HepG2 (cell line): ENCODE results near the gene C2CD4A. TPM values are rescaled to one million over a fixed set of nuclear protein-coding genes. Genes with fewer than 3 reads are reported as not detected.
A peak's percentile ranks its signal among the peaks of the same experiment; 100 is the strongest.

Source experiments
- ATAC-seq: fragments of 200-7000 bp; cut with Tn5 transposase; 3 replicates; pipeline ENCODE4 v1.9.1; 2020; ENCODE audit warnings: mild to moderate bottlenecking, moderate library complexity
- BruUV-seq: library from RNA; stranded (reverse); fragments of 400-500 nt; replicated peaks from 2 replicates; lab custom pipeline; 2021; lab: Mats Ljungman, UMichigan
- CTCF ChIA-PET: fragments of 300-600 bp; formaldehyde crosslinking; extraction: SDS; loops from one replicate; lab custom pipeline; 2021; ENCODE audit warnings: low total read pairs, inconsistent platforms, low intra/inter-chr PET ratio; lab: Yijun Ruan, JAX
- POLR2A ChIA-PET: fragments of 350-600 bp; sonication (Branson Sonifier 250); formaldehyde crosslinking; loops from one replicate; lab custom pipeline; 2020; ENCODE audit warnings: antibody characterized with exemption, inconsistent platforms; lab: Yijun Ruan, JAX
- DNase-seq: peaks from one replicate; pipeline ENCODE4 v3.0.0-alpha.2; 2015; ENCODE audit warnings: low spot score
- FAIRE-seq: peaks from 3 replicates; lab custom pipeline; 2011; peaks lifted over from hg19 to GRCh38; lab: Jason Lieb, UNC
- H2AFZ ChIP-seq: one replicate; pipeline ENCODE4 v1.6.1; 2011; ENCODE audit warnings: low read length, inconsistent platforms
- H3K27ac ChIP-seq: fragments of 300-600 bp; 3 replicates; pipeline ENCODE4 v1.8.0; 2011; ENCODE audit warnings: mixed run types, mild to moderate bottlenecking, mixed read lengths, low read length, inconsistent platforms; ENCODE audit not compliant: insufficient read depth; ENCODE audit errors: extremely low read length
- H3K27me3 ChIP-seq, 2 experiments: fragments of 200-600 bp in 1 of 2; 2 replicates in 1 of 2; 3 replicates in 1 of 2; pipeline versions ENCODE4 v1.6.0 to v1.8.0; 2011; ENCODE audit warnings: low read length in 2 of 2, mild to moderate bottlenecking in 2 of 2, moderate library complexity in 2 of 2, inconsistent platforms in 1 of 2; ENCODE audit not compliant: insufficient read depth in 2 of 2, control insufficient read depth in 1 of 2
- H3K36me3 ChIP-seq, 2 experiments: fragments of 200-600 bp in 1 of 2; replicated peaks in 1 of 2; 2 replicates in 1 of 2; 3 replicates in 1 of 2; pipeline versions ENCODE4 v1.5.1 to v1.8.0; 2011; ENCODE audit warnings: low read length in 2 of 2, inconsistent platforms in 1 of 2; ENCODE audit not compliant: insufficient read depth in 2 of 2, control insufficient read depth in 1 of 2
- H3K4me1 ChIP-seq: 2 replicates; pipeline ENCODE4 v1.5.1; 2012; ENCODE audit warnings: low read length, inconsistent platforms; ENCODE audit not compliant: insufficient read depth
- H3K4me2 ChIP-seq: 2 replicates; pipeline ENCODE4 v1.6.0; 2011; ENCODE audit warnings: low read depth, low read length, inconsistent platforms
- H3K4me3 ChIP-seq, 3 experiments: fragments of 200-600 bp in 1 of 3; sonication (generic), shearing (Covaris generic) in 1 of 3; replicated peaks in 1 of 3; 2 replicates each; pipeline ENCODE4 v1.5.1; 2011 to 2016; ENCODE audit warnings: low read length in 3 of 3, inconsistent platforms in 2 of 3, low read depth in 2 of 3, mild to moderate bottlenecking in 2 of 3, control low read depth in 1 of 3, mixed read lengths in 1 of 3; ENCODE audit not compliant: insufficient read depth in 1 of 3
- H3K79me2 ChIP-seq: one replicate; pipeline ENCODE4 v1.6.1; 2011; ENCODE audit warnings: low read length, inconsistent platforms; ENCODE audit not compliant: insufficient read depth
- H3K9ac ChIP-seq: 2 replicates; pipeline ENCODE4 v1.6.0; 2011; ENCODE audit warnings: mild to moderate bottlenecking, low read depth, low read length, inconsistent platforms; ENCODE audit not compliant: insufficient read depth
- H3K9me3 ChIP-seq: 2 replicates; pipeline ENCODE4 v1.5.1; 2012; ENCODE audit warnings: mild to moderate bottlenecking, low read length
- H4K20me1 ChIP-seq: 2 replicates; pipeline ENCODE4 v1.6.0; 2011; ENCODE audit warnings: inconsistent platforms, mild to moderate bottlenecking, low read length, moderate library complexity; ENCODE audit not compliant: insufficient read depth
- ATF7 ChIP-seq, 2 experiments: fragments of 450-650 bp in 1 of 2; sonication (generic) in 1 of 2; formaldehyde crosslinking in 1 of 2; IDR thresholded peaks; 2 replicates each; pipeline versions ENCODE4 v1.4.0 to v1.6.1; 2016 to 2020; ENCODE audit warnings: antibody characterized with exemption in 1 of 2, mild to moderate bottlenecking in 1 of 2, missing genetic modification reagents in 1 of 2
- CHCHD3 ChIP-seq: sonication (generic); formaldehyde crosslinking; IDR thresholded peaks from 2 replicates; pipeline ENCODE4 v1.8.0; 2022; ENCODE audit warnings: mild to moderate bottlenecking, missing genetic modification reagents, moderate library complexity
- HOXA9 ChIP-seq: sonication (generic); formaldehyde crosslinking; IDR thresholded peaks from 2 replicates; pipeline ENCODE4 v1.8.1; 2022; ENCODE audit warnings: missing genetic modification reagents, mild to moderate bottlenecking, moderate library complexity, borderline replicate concordance
- KAT2B ChIP-seq: fragments of 150-350 bp; IDR thresholded peaks from 2 replicates; pipeline ENCODE4 v1.6.1; 2014; ENCODE audit warnings: low read depth, low read length, borderline replicate concordance
- MXI1 ChIP-seq: IDR thresholded peaks from 3 replicates; pipeline ENCODE4 v1.6.1; 2012; ENCODE audit warnings: low read depth, low read length, inconsistent platforms, borderline replicate concordance
- PRPF4 ChIP-seq: fragments of 200-400 bp; formaldehyde crosslinking; IDR thresholded peaks from 2 replicates; pipeline ENCODE4 v1.6.1; 2016; ENCODE audit warnings: low read length, low read depth; ENCODE audit not compliant: poor library complexity, severe bottlenecking
- RARA ChIP-seq: IDR thresholded peaks from 2 replicates; pipeline ENCODE4 v1.6.1; 2016; ENCODE audit warnings: missing genetic modification reagents, missing compliant biosample characterization
- RFXAP ChIP-seq: sonication (generic); formaldehyde crosslinking; IDR thresholded peaks from 2 replicates; pipeline ENCODE4 v1.4.0; 2020; ENCODE audit warnings: missing genetic modification reagents, borderline replicate concordance
- STAG1 ChIP-seq: sonication (generic); formaldehyde crosslinking; IDR thresholded peaks from 2 replicates; pipeline ENCODE4 v1.4.0; 2020; ENCODE audit warnings: missing genetic modification reagents
- ZNF326 ChIP-seq: sonication (generic); formaldehyde crosslinking; IDR thresholded peaks from 2 replicates; pipeline ENCODE4 v1.4.0; 2020; ENCODE audit warnings: missing genetic modification reagents, borderline replicate concordance
- WGBS: methylation state at CpG from one replicate; pipeline ENCODE4 v1.1.6; 2017; ENCODE audit warnings: low lambda C conversion rate; 5-methylcytosine and 5-hydroxymethylcytosine counted together
- in situ Hi-C: cut with HindIII; loops from 2 replicates; pipeline ENCODE4 v1.10.0; 2017; ENCODE audit warnings: low pct_unique_long_range_greater_than_20kb; ENCODE audit not compliant: extremely low pct_ligation_motif_present
- intact Hi-C: fragments of 100-400 bp; cut with micrococcal nuclease; formaldehyde crosslinking; loops from one replicate; pipeline ENCODE4 v1.10.0; 2022; ENCODE audit not compliant: unreplicated experiment
- polyA plus RNA-seq, 8 experiments: library from polyadenylated mRNA; depleted of rRNA in 3 of 8; stranded (reverse) in 7 of 8; unstranded in 1 of 8; fragments of >200 nt; fragmentation: Illumina TruSeq in 4 of 8; extraction: Trizol in 4 of 8; gene quantifications; 2 replicates each; pipeline versions ENCODE4 v1.2.1 to v1.2.3, GENCODE V29; 2011 to 2016; ENCODE audit warnings: low read depth in 4 of 8, missing spikeins in 1 of 8, mixed read lengths in 1 of 8; ENCODE audit not compliant: insufficient read depth in 1 of 8
- total RNA-seq, 5 experiments: library from RNA; depleted of rRNA; stranded (reverse); fragments of >200 nt; fragmentation: Illumina TruSeq; extraction: Trizol; gene quantifications; 2 replicates each; pipeline ENCODE4 v1.2.3, GENCODE V29; 2016; ENCODE audit warnings: low read depth in 1 of 5

Gene C2CD4A
- total and polyA plus RNA-seq, 2 of the 13 experiments (the other 11 are each of a cell fraction or from before 2014, with no cell fraction given): 0.20 TPM; not detected in 1

DNA sequence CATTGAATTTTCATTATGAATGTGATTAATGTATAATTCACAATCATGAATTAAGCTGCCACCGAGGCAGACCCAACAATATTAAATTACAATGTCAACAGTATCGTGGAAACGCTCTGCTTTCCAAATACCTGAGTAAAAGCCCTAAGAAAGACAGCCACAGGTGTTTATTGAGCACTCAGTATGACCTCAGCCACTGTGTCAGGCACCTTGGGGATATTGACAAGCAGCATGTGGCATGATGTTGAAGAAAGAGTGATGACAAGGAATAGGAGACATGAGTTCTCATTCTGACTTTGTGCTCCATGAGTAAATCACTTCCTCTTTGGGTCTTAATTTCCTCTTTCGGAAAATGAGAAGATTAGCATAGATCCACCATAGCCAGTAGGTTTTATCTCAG, 12.8 kb downstream of the C2CD4A start:
- 24% methylated on average over 4 of the region's 4 CpGs for WGBS
- POLR2A ChIA-PET: no interaction called here
- Histone ChIP-seq H2AFZ (no peak overlapping the region), H4K20me1 (no peaks in the 10 kb centered on the region), H3K4me3 (no peak overlapping the region), H3K27me3 (peaks cover 0 to 7% of the 10 kb centered on the region in 2 experiments; a peak in 1 of 5 replicates), H3K9ac (no peak overlapping the region), H3K4me2 (no peak overlapping the region), H3K79me2 (no peaks in the 10 kb centered on the region), H3K9me3 (no peaks in the 10 kb centered on the region), H3K4me1 (no peaks in the 10 kb centered on the region), H3K36me3 (no peaks in the 10 kb centered on the region), H3K27ac (no peak overlapping the region)
- DNase-seq: no peak
- in situ Hi-C loops (no loop called here), intact Hi-C loops (no loop called here)
- ATAC-seq: no peak
- CTCF ChIA-PET: no interaction called here
- FAIRE-seq: no peak
- TF ChIP-seq RFXAP (CRISPR knock-in tag) (no peak), RARA (no peak), MXI1 (no peak), PRPF4 (no peak), HOXA9 (CRISPR knock-in tag) (no peak)
- no TSS peak for BruUV-seq

DNA sequence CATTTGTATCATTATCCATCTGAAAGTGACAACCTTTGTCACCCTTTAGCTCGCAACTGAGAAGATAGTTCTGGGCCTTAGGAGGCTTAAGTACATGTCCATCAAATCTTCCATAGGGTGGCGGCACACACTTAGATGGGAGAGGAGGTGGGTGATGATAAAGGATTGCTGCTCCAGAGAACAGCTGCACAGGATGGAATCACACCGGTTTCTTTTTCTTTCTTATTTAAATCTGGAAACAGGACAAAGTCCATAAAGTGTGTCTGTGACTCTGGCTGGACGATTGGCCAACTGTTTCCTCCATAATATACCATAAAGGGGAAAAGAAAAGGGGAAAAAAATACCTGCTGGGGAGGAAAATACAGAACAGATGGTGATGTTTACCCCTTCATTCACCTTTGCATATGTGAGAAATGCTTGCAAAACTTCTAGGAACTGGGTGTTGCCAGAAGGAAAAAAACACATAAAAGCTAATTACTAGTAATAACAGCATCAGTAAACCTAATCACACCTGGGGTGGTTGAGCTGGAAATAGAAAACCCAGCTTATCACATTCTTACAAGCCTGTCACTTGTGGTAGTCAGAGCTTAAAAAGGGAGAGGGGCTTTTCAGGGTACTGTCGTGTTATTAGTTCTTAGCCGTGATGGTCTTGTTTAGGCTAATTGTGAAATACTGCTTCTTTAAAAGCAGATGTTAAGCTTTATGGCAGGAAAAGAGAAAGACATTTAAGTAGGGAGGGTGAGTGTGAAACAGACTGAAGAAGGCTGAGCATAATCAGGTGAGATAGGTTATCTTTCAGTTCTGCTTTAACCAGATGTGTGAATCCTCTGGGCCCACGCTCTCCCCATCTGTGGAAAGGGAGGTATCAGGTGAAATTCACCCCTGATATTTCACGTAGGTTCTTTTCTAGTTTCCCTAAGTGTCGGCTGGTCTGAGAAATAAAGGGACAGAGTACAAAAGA, 16.7 kb downstream of the C2CD4A start:
- Histone ChIP-seq H3K9ac (no peak overlapping the region), H3K4me3 (no peak overlapping the region), H3K79me2 (no peaks in the 10 kb centered on the region), H3K27me3 (no peaks in the 10 kb centered on the region; a peak in 1 of 5 replicates), H3K4me1 (no peaks in the 10 kb centered on the region), H4K20me1 (no peaks in the 10 kb centered on the region), H2AFZ (no peak overlapping the region), H3K9me3 (no peaks in the 10 kb centered on the region), H3K27ac (no peak overlapping the region), H3K36me3 (no peaks in the 10 kb centered on the region), H3K4me2 (no peak overlapping the region)
- DNase-seq (no peak), FAIRE-seq (no peak), ATAC-seq (no peak)
- in situ Hi-C loops (no loop called here), intact Hi-C loops (no loop called here)
- ChIA-PET POLR2A (no interaction called here), CTCF (no interaction called here)
- no TSS peak for BruUV-seq
- WGBS: 23% methylated on average over 9 of the region's 9 CpGs
- no peak for TF ChIP-seq KAT2B
- no peak for TF ChIP-seq ZNF326 (CRISPR knock-in tag)
- no peak for TF ChIP-seq CHCHD3 (CRISPR knock-in tag)
- peak; percentile 19; the same call in 1 of the 2 replicates for TF ChIP-seq STAG1 (CRISPR knock-in tag)
- no peak for TF ChIP-seq ATF7 (IDR thresholded peaks at IDR 0.05)
- TF ChIP-seq ATF7 (CRISPR knock-in tag; IDR thresholded peaks at IDR 0.05): no peak
